Testis (tissue), 2 donors: ENCODE data around the gene YLPM1.

Experiments used
- CTCF ChIP-seq, 3 experiments: fragments of 450-650 bp in 2 of 3; fragments of 200-600 bp in 1 of 3; sonication (generic) in 1 of 3; IDR thresholded peaks; one replicate each; pipeline ENCODE4 v1.5.1; 2016 to 2019; ENCODE audit warnings: antibody characterized with exemption in 3 of 3, mild to moderate bottlenecking in 2 of 3, moderate library complexity in 1 of 3
- POLR2A ChIP-seq: fragments of 450-650 bp; IDR thresholded peaks from one replicate; pipeline ENCODE4 v1.6.1; 2017; ENCODE audit warnings: antibody characterized with exemption, mild to moderate bottlenecking, moderate library complexity

DNA sequence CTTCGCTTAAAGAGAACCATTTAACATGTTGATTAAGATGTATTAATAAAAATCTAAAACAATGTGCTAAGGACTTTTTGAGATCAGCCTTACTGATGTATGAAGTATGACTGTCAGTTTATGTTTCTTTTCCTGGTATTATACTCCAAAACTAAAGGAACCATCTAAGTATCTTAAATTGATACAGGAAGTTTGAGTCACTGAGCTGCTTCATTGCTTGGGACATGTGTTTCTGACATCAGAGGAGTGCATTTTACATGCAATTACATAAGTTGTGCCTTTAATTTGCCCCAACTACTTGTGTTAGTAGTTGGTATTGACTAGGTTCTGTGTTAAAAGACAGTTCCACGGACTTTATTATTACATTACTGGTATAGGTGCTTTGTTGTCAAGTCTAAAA, 61.9 kb downstream of the YLPM1 start:
- TF ChIP-seq CTCF (IDR thresholded peaks at IDR 0.05) = no peak
- TF ChIP-seq POLR2A = no peak
